HG02943 (cell line): ENCODE data around the gene MNT.

Experiments
- ATAC-seq: cut with Tn5 transposase; IDR thresholded peaks from one replicate; pipeline ENCODE4 v1.9.1; 2021; ENCODE audit warnings: mild to moderate bottlenecking, low read depth, moderate library complexity; ENCODE audit not compliant: unreplicated experiment

Gene MNT

GRCh38 chr17:2418572-2418971 is 17.7 kb upstream of the MNT start:
- ATAC-seq = no peak

GRCh38 chr17:2416010-2416734 is 15.3 kb upstream of the MNT start:
- no peak for ATAC-seq

- no peak for ATAC-seq
Observed at GRCh38 chr17:2415081-2415480, 14.2 kb upstream of the MNT start.

GRCh38 chr17:2414446-2415064 is 13.7 kb upstream of the MNT start:
- no peak for ATAC-seq

GRCh38 chr17:2412561-2413021 is 11.7 kb upstream of the MNT start:
- no peak for ATAC-seq

GRCh38 chr17:2410951-2411350 is 10.1 kb upstream of the MNT start:
- ATAC-seq = no peak

GRCh38 chr17:2406903-2407790 is 6.3 kb upstream of the MNT start:
- no peak for ATAC-seq

GRCh38 chr17:2406271-2406902 is 5.5 kb upstream of the MNT start:
- no peak for ATAC-seq

GRCh38 chr17:2405247-2405926 is 4.5 kb upstream of the MNT start:
- ATAC-seq = no peak

- ATAC-seq = no peak
Observed at GRCh38 chr17:2403044-2403443, 2.2 kb upstream of the MNT start.

- ATAC-seq = no peak
Observed at GRCh38 chr17:2402544-2402943, 1.7 kb upstream of the MNT start.

GRCh38 chr17:2401426-2402221 is 764 bp upstream of the MNT start:
- ATAC-seq = peak; percentile 52

- ATAC-seq = no peak
Observed at GRCh38 chr17:2400474-2400866, 390 bp downstream of the MNT start.

- peak; percentile 39 for ATAC-seq
Observed at GRCh38 chr17:2399572-2400473, 1.0 kb downstream of the MNT start.

- no peak for ATAC-seq
Observed at GRCh38 chr17:2398655-2399571, 1.9 kb downstream of the MNT start.

GRCh38 chr17:2398182-2398581 is 2.7 kb downstream of the MNT start:
- no peak for ATAC-seq
